GM12878 (cell line): ENCODE measurements around the gene TIGAR. TPM values are rescaled to one million over a fixed set of nuclear protein-coding genes. Genes with fewer than 3 reads are reported as not detected.

Source experiments
- BHLHE40 ChIP-seq, 2 experiments: fragments of 450-650 bp in 1 of 2; IDR thresholded peaks; 2 replicates each; pipeline ENCODE4 v1.6.1; 2011 to 2017; ENCODE audit warnings: low read depth in 2 of 2, borderline replicate concordance in 1 of 2, improper control_type of control experiment in 1 of 2, low read length in 1 of 2, mild to moderate bottlenecking in 1 of 2
- ETV6 ChIP-seq, 2 experiments: fragments of 450-650 bp in 1 of 2; IDR thresholded peaks in 1 of 2; conservative IDR thresholded peaks in 1 of 2; 2 replicates each; pipeline ENCODE4 v1.6.1; 2014; ENCODE audit warnings: antibody characterized with exemption in 1 of 2, borderline replicate concordance in 1 of 2, low read depth in 1 of 2, mild to moderate bottlenecking in 1 of 2, moderate library complexity in 1 of 2
- HDGF ChIP-seq: fragments of 450-650 bp; IDR thresholded peaks from 2 replicates; pipeline ENCODE4 v1.6.1; 2016; ENCODE audit warnings: antibody characterized with exemption
- NBN ChIP-seq: fragments of 450-650 bp; IDR thresholded peaks from 2 replicates; pipeline ENCODE4 v1.6.1; 2016
- polyA plus RNA-seq, 11 experiments: library from polyadenylated mRNA; depleted of rRNA in 4 of 11; unstranded in 6 of 11; stranded (reverse) in 5 of 11; fragments of >200 nt; fragmentation: Nextera tagmentation in 4 of 11; fragmentation: Illumina TruSeq in 1 of 11; extraction: Ambion mirVana in 4 of 11; extraction: Trizol in 1 of 11; gene quantifications; 1 replicate in 1 of 11; 2 replicates in 10 of 11; pipeline versions ENCODE4 v1.2.1 to v1.2.3, GENCODE V29; 2011 to 2016; ENCODE audit warnings: inconsistent platforms in 2 of 11, missing spikeins in 2 of 11, low read depth in 1 of 11
- total RNA-seq, 4 experiments: library from RNA; depleted of rRNA in 3 of 4; stranded (reverse); fragments of >200 nt in 3 of 4; fragmentation: Illumina TruSeq in 1 of 4; extraction: Trizol in 1 of 4; gene quantifications; 2 replicates each; pipeline versions ENCODE4 v1.2.1 to v1.2.3, GENCODE V29; 2013 to 2021
- TF ChIP-seq, protein P1 (sequence below): fragments of 450-650 bp; IDR thresholded peaks from 2 replicates; pipeline ENCODE4 v1.6.1; 2017; ENCODE audit warnings: mild to moderate bottlenecking, moderate library complexity
- TF ChIP-seq, protein P2 (sequence below): IDR thresholded peaks from 2 replicates; pipeline ENCODE4 v1.6.1; 2011; ENCODE audit warnings: borderline replicate concordance, low read depth, mild to moderate bottlenecking, moderate library complexity, low read length; ENCODE audit not compliant: insufficient read depth, poor library complexity, severe bottlenecking
- TF ChIP-seq, protein P3 (sequence below): fragments of 150-350 bp; IDR thresholded peaks from 2 replicates; pipeline ENCODE4 v1.6.1; 2014; ENCODE audit warnings: mild to moderate bottlenecking, low read depth, low read length

The TIGAR gene
- total and polyA plus RNA-seq, 10 of the 15 experiments (the other 5 are each of a cell fraction or from before 2014, with no cell fraction given): 7.6 to 45.7 (median 16.5) TPM

DNA sequence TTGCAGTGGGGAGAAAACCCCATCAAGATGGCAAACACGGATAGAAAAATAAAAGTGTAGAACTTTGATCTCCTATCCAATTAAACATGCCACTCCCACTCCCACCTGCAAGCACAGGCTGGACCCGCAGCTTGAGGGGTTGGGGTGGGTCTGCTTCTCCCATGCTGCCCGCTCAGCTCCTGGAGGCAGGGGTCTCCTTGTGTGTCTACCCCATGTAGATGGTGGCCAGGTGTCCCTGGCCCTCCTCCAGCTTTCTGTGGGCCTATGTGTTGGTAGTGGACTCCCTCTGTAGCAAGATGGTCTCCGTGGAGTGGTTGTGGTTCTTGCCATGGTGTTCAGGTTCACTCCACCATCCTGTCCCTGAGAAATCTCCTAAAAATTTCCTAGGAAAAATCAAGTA, 82.0 kb downstream of the TIGAR start (continued):
- TF ChIP-seq, protein P1, sequence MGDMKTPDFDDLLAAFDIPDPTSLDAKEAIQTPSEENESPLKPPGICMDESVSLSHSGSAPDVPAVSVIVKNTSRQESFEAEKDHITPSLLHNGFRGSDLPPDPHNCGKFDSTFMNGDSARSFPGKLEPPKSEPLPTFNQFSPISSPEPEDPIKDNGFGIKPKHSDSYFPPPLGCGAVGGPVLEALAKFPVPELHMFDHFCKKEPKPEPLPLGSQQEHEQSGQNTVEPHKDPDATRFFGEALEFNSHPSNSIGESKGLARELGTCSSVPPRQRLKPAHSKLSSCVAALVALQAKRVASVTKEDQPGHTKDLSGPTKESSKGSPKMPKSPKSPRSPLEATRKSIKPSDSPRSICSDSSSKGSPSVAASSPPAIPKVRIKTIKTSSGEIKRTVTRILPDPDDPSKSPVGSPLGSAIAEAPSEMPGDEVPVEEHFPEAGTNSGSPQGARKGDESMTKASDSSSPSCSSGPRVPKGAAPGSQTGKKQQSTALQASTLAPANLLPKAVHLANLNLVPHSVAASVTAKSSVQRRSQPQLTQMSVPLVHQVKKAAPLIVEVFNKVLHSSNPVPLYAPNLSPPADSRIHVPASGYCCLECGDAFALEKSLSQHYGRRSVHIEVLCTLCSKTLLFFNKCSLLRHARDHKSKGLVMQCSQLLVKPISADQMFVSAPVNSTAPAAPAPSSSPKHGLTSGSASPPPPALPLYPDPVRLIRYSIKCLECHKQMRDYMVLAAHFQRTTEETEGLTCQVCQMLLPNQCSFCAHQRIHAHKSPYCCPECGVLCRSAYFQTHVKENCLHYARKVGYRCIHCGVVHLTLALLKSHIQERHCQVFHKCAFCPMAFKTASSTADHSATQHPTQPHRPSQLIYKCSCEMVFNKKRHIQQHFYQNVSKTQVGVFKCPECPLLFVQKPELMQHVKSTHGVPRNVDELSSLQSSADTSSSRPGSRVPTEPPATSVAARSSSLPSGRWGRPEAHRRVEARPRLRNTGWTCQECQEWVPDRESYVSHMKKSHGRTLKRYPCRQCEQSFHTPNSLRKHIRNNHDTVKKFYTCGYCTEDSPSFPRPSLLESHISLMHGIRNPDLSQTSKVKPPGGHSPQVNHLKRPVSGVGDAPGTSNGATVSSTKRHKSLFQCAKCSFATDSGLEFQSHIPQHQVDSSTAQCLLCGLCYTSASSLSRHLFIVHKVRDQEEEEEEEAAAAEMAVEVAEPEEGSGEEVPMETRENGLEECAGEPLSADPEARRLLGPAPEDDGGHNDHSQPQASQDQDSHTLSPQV: no peak
- TF ChIP-seq, protein P2, sequence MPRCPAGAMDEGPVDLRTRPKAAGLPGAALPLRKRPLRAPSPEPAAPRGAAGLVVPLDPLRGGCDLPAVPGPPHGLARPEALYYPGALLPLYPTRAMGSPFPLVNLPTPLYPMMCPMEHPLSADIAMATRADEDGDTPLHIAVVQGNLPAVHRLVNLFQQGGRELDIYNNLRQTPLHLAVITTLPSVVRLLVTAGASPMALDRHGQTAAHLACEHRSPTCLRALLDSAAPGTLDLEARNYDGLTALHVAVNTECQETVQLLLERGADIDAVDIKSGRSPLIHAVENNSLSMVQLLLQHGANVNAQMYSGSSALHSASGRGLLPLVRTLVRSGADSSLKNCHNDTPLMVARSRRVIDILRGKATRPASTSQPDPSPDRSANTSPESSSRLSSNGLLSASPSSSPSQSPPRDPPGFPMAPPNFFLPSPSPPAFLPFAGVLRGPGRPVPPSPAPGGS: no peak
- TF ChIP-seq BHLHE40 (IDR thresholded peaks at IDR 0.05; ENCODE audit: borderline replicate concordance in 1 of 2, low read depth in 2 of 2, low read length in 1 of 2) (no peak), ETV6 (conservative IDR thresholded peaks at IDR 0.05 in 1 of 2, IDR thresholded peaks at IDR 0.05 in 1 of 2; ENCODE audit: borderline replicate concordance in 1 of 2, low read depth in 1 of 2) (no peak), HDGF (no peak), NBN (no peak)
- TF ChIP-seq, protein P3, sequence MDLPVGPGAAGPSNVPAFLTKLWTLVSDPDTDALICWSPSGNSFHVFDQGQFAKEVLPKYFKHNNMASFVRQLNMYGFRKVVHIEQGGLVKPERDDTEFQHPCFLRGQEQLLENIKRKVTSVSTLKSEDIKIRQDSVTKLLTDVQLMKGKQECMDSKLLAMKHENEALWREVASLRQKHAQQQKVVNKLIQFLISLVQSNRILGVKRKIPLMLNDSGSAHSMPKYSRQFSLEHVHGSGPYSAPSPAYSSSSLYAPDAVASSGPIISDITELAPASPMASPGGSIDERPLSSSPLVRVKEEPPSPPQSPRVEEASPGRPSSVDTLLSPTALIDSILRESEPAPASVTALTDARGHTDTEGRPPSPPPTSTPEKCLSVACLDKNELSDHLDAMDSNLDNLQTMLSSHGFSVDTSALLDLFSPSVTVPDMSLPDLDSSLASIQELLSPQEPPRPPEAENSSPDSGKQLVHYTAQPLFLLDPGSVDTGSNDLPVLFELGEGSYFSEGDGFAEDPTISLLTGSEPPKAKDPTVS: no peak

Other genes with a start within 250 kb of the TIGAR start
- gene CCND2, start 47.5 kb upstream of the TIGAR start, total RNA-seq (2014; rRNA removed): 141 and 159 TPM in 2 replicates
- gene CCND2, start 47.5 kb upstream of the TIGAR start, total RNA-seq (2014; rRNA removed; fragmentation: Illumina TruSeq; extraction: Trizol): 162 and 163 TPM in 2 replicates
- gene CCND2, start 47.5 kb upstream of the TIGAR start, total RNA-seq (2021): 248 and 260 TPM in 2 replicates
- 256 and 263 TPM in 2 replicates for gene CCND2, start 47.5 kb upstream of the TIGAR start, polyA plus RNA-seq (2011; rRNA removed)
- 37.5 and 44.7 TPM in 2 replicates for gene CCND2, start 47.5 kb upstream of the TIGAR start, polyA plus RNA-seq (2014; fragmentation: Illumina TruSeq; extraction: Trizol)
- gene CCND2, start 47.5 kb upstream of the TIGAR start, polyA plus RNA-seq (2014; fragmentation: Nextera tagmentation; extraction: Ambion mirVana): 100 to 1,000 TPM in 1 of 2 experiments, 10 to 100 TPM in 1; 30.1 to 100 TPM
- 73.6 and 78.9 TPM in 2 replicates for gene CCND2, start 47.5 kb upstream of the TIGAR start, polyA plus RNA-seq (2014; rRNA removed)
- gene CCND2, start 47.5 kb upstream of the TIGAR start, polyA plus RNA-seq (2016; fragmentation: Nextera tagmentation; extraction: Ambion mirVana): 100 to 1,000 TPM; 183 to 200 TPM
- not detected in 2 replicates for gene FGF23, start 58.5 kb downstream of the TIGAR start, total RNA-seq (2014; rRNA removed)
- gene FGF23, start 58.5 kb downstream of the TIGAR start, total RNA-seq (2014; rRNA removed; fragmentation: Illumina TruSeq; extraction: Trizol): not detected in 2 replicates
- gene FGF23, start 58.5 kb downstream of the TIGAR start, total RNA-seq (2021): not detected in 2 replicates
- not detected in 2 replicates for gene FGF23, start 58.5 kb downstream of the TIGAR start, polyA plus RNA-seq (2011; rRNA removed)
- not detected in 2 replicates for gene FGF23, start 58.5 kb downstream of the TIGAR start, polyA plus RNA-seq (2014; fragmentation: Illumina TruSeq; extraction: Trizol)
- not detected for gene FGF23, start 58.5 kb downstream of the TIGAR start, polyA plus RNA-seq (2014; fragmentation: Nextera tagmentation; extraction: Ambion mirVana)
- gene FGF23, start 58.5 kb downstream of the TIGAR start, polyA plus RNA-seq (2014; rRNA removed): not detected in 2 replicates
- gene FGF23, start 58.5 kb downstream of the TIGAR start, polyA plus RNA-seq (2016; fragmentation: Nextera tagmentation; extraction: Ambion mirVana): not detected
- not detected in 2 replicates for gene FGF6, start 124.6 kb downstream of the TIGAR start, total RNA-seq (2014; rRNA removed)
- gene FGF6, start 124.6 kb downstream of the TIGAR start, total RNA-seq (2014; rRNA removed; fragmentation: Illumina TruSeq; extraction: Trizol): not detected in 2 replicates
- not detected in 2 replicates for gene FGF6, start 124.6 kb downstream of the TIGAR start, total RNA-seq (2021)
- not detected in 2 replicates for gene FGF6, start 124.6 kb downstream of the TIGAR start, polyA plus RNA-seq (2011; rRNA removed)
- not detected in 2 replicates for gene FGF6, start 124.6 kb downstream of the TIGAR start, polyA plus RNA-seq (2014; fragmentation: Illumina TruSeq; extraction: Trizol)
- gene FGF6, start 124.6 kb downstream of the TIGAR start, polyA plus RNA-seq (2014; fragmentation: Nextera tagmentation; extraction: Ambion mirVana): not detected
- gene FGF6, start 124.6 kb downstream of the TIGAR start, polyA plus RNA-seq (2014; rRNA removed): not detected in 2 replicates
- gene FGF6, start 124.6 kb downstream of the TIGAR start, polyA plus RNA-seq (2016; fragmentation: Nextera tagmentation; extraction: Ambion mirVana): not detected
- gene RAD51AP1, start 217.7 kb downstream of the TIGAR start, total RNA-seq (2014; rRNA removed): 22.3 and 32.6 TPM in 2 replicates
- gene RAD51AP1, start 217.7 kb downstream of the TIGAR start, total RNA-seq (2014; rRNA removed; fragmentation: Illumina TruSeq; extraction: Trizol): 44.9 and 48.7 TPM in 2 replicates
- gene RAD51AP1, start 217.7 kb downstream of the TIGAR start, total RNA-seq (2021): 29.7 and 31.9 TPM in 2 replicates
- gene RAD51AP1, start 217.7 kb downstream of the TIGAR start, polyA plus RNA-seq (2011; rRNA removed): 47.5 and 87.5 TPM in 2 replicates
- 56.7 and 69.4 TPM in 2 replicates for gene RAD51AP1, start 217.7 kb downstream of the TIGAR start, polyA plus RNA-seq (2014; fragmentation: Illumina TruSeq; extraction: Trizol)
- gene RAD51AP1, start 217.7 kb downstream of the TIGAR start, polyA plus RNA-seq (2014; fragmentation: Nextera tagmentation; extraction: Ambion mirVana): 10 to 100 TPM; 71.4 to 86.0 TPM
- gene RAD51AP1, start 217.7 kb downstream of the TIGAR start, polyA plus RNA-seq (2014; rRNA removed): 24.8 and 29.6 TPM in 2 replicates
- 10 to 100 TPM; 53.0 to 60.0 TPM for gene RAD51AP1, start 217.7 kb downstream of the TIGAR start, polyA plus RNA-seq (2016; fragmentation: Nextera tagmentation; extraction: Ambion mirVana)
- 47.5 and 53.9 TPM in 2 replicates for gene DYRK4, start 241.0 kb downstream of the TIGAR start, total RNA-seq (2014; rRNA removed)
- gene DYRK4, start 241.0 kb downstream of the TIGAR start, total RNA-seq (2014; rRNA removed; fragmentation: Illumina TruSeq; extraction: Trizol): 43.7 and 44.1 TPM in 2 replicates
- 29.9 and 30.8 TPM in 2 replicates for gene DYRK4, start 241.0 kb downstream of the TIGAR start, total RNA-seq (2021)
- 52.1 and 54.9 TPM in 2 replicates for gene DYRK4, start 241.0 kb downstream of the TIGAR start, polyA plus RNA-seq (2011; rRNA removed)
- gene DYRK4, start 241.0 kb downstream of the TIGAR start, polyA plus RNA-seq (2014; fragmentation: Illumina TruSeq; extraction: Trizol): 39.5 and 52.7 TPM in 2 replicates
- 10 to 100 TPM; 61.4 to 66.7 TPM for gene DYRK4, start 241.0 kb downstream of the TIGAR start, polyA plus RNA-seq (2014; fragmentation: Nextera tagmentation; extraction: Ambion mirVana)
- 46.1 and 56.1 TPM in 2 replicates for gene DYRK4, start 241.0 kb downstream of the TIGAR start, polyA plus RNA-seq (2014; rRNA removed)
- 10 to 100 TPM; 41.4 to 43.0 TPM for gene DYRK4, start 241.0 kb downstream of the TIGAR start, polyA plus RNA-seq (2016; fragmentation: Nextera tagmentation; extraction: Ambion mirVana)